ENCODE results near the gene FBXO45.

Gene FBXO45

GRCh38 chr3:196629228-196629627 lies 60.8 kb downstream of the FBXO45 start:
- no peak for TF ChIP-seq CTCF (IDR thresholded peaks at IDR 0.05; ENCODE audit: control extremely low read depth, extremely low read depth, low read depth, missing control alignments)
- CTCF ChIA-PET, result interaction anchor here (1.1 to 2.0 kb wide), 6 partner anchors 10 to 101 kb away, joined by 3 to 6 read pairs (median 5); partner anchors contain the start of gene NRROS
- POLR2A ChIA-PET, result interaction anchor here (0.6 kb wide), 1 partner anchor 13 kb away, joined by 4 read pairs; no protein-coding TSS in a partner anchor
- no peak for DNase-seq (ENCODE audit: extremely low spot score)

- ChIA-PET POLR2A (interaction anchor here (0.6 kb wide), 2 partner anchors 166 to 363 kb away, joined by 3 read pairs; no protein-coding TSS in a partner anchor), CTCF (interaction anchor here (1.0 to 2.2 kb wide), 9 partner anchors 9 to 103 kb away, joined by 3 to 15 read pairs (median 5); no protein-coding TSS in a partner anchor)
- DNase-seq (ENCODE audit: extremely low spot score), result no peak
- TF ChIP-seq CTCF (IDR thresholded peaks at IDR 0.05; ENCODE audit: control extremely low read depth, extremely low read depth, low read depth, missing control alignments), result no peak
These were observed 63.2 kb downstream of the FBXO45 start for GRCh38 chr3:196631682-196632045.

- CTCF ChIA-PET, result interaction anchor here (1.0 to 2.2 kb wide), 9 partner anchors 9 to 103 kb away, joined by 3 to 15 read pairs (median 5); no protein-coding TSS in a partner anchor
- POLR2A ChIA-PET, result interaction anchor here (0.5 to 0.6 kb wide), 3 partner anchors 167 to 363 kb away, joined by 3 read pairs; no protein-coding TSS in a partner anchor
- peak; percentile 85 for DNase-seq (ENCODE audit: extremely low spot score)
- peak; percentile 53 for TF ChIP-seq CTCF (IDR thresholded peaks at IDR 0.05; ENCODE audit: control extremely low read depth, extremely low read depth, low read depth, missing control alignments)
These were observed 63.7 kb downstream of the FBXO45 start for GRCh38 chr3:196632046-196632751.

- ChIA-PET POLR2A (no interaction called here), CTCF (interaction anchor here (1.4 to 2.0 kb wide), 2 partner anchors 20 to 27 kb away, joined by 3 to 5 read pairs; no protein-coding TSS in a partner anchor)
- DNase-seq (ENCODE audit: extremely low spot score), result no peak
- TF ChIP-seq CTCF (IDR thresholded peaks at IDR 0.05; ENCODE audit: control extremely low read depth, extremely low read depth, low read depth, missing control alignments), result no peak
These were observed 65.2 kb downstream of the FBXO45 start for GRCh38 chr3:196633555-196634151.

GRCh38 chr3:196634224-196634623 lies 65.8 kb downstream of the FBXO45 start:
- CTCF ChIA-PET, result interaction anchor here (1.4 kb wide), 1 partner anchor 20 kb away, joined by 3 read pairs; no protein-coding TSS in a partner anchor
- no peak for DNase-seq (ENCODE audit: extremely low spot score)
- POLR2A ChIA-PET, result no interaction called here
- no peak for TF ChIP-seq CTCF (IDR thresholded peaks at IDR 0.05; ENCODE audit: control extremely low read depth, extremely low read depth, low read depth, missing control alignments)

- ChIA-PET POLR2A (no interaction called here), CTCF (interaction anchor here (1.0 to 1.4 kb wide), 3 partner anchors 10 to 106 kb away, joined by 3 read pairs; no protein-coding TSS in a partner anchor)
- no peak for DNase-seq (ENCODE audit: extremely low spot score)
- TF ChIP-seq CTCF (IDR thresholded peaks at IDR 0.05; ENCODE audit: control extremely low read depth, extremely low read depth, low read depth, missing control alignments), result no peak
These were observed 66.4 kb downstream of the FBXO45 start for GRCh38 chr3:196634829-196635228.

All from GM10248 (cell line).